GM12872 (cell line): ENCODE data around the gene INHBE.

Experiments used
- TF ChIP-seq, protein P1 (sequence below): IDR thresholded peaks from 3 replicates; pipeline ENCODE4 v1.5.1; 2011; ENCODE audit warnings: low read depth, mild to moderate bottlenecking, low read length, moderate library complexity; ENCODE audit not compliant: insufficient read depth

The INHBE gene

DNA sequence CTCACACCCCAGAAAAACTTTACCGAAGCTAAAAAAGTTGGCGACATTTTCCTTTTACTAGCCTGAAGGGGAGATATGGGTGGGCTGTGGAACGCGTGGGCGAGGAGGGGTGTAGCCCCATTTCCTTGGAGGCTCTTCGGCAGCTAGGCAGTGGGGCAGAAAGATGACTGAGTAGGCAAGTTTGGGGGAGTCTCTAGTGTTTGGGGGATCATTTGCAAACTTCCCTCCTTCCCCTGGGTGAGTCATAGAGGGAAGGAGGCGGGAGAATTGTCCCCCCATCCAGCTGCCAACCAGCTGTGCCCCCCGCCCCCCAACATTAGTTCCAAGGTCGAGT is 6.8 kb downstream of the INHBE start:
- TF ChIP-seq, protein P1, sequence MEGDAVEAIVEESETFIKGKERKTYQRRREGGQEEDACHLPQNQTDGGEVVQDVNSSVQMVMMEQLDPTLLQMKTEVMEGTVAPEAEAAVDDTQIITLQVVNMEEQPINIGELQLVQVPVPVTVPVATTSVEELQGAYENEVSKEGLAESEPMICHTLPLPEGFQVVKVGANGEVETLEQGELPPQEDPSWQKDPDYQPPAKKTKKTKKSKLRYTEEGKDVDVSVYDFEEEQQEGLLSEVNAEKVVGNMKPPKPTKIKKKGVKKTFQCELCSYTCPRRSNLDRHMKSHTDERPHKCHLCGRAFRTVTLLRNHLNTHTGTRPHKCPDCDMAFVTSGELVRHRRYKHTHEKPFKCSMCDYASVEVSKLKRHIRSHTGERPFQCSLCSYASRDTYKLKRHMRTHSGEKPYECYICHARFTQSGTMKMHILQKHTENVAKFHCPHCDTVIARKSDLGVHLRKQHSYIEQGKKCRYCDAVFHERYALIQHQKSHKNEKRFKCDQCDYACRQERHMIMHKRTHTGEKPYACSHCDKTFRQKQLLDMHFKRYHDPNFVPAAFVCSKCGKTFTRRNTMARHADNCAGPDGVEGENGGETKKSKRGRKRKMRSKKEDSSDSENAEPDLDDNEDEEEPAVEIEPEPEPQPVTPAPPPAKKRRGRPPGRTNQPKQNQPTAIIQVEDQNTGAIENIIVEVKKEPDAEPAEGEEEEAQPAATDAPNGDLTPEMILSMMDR = no peak

DNA sequence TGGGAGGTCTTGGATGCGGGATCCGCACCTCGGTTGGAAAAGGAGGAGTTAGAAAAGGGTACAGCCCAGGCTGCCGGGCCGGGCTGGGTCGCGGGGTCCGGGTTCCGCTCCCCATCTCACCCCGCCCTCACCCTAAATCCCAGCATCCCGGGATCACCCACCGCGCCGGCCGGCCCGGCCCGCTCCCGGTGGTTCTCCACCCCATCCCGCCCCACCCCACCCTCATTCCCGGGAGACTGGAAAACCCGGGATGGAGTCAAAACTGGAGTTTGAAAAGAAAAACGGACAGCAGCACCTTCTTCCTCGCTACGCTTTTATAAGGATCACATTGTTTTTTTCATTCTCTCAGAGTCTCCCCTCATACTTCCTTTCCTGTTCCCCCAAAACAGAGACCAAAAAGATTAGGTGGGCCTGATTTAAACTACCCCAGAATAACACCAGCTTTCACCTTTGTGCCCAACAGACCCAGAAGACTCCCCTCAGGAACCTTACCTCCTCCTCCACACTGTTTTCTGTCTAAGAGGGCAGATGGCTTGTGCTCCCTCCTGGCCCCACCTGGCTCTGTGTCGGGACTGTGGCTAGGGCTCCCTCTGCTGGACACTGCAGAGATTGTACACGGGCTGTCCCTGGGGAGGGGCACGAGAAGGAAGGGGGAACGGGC is 7.3 kb downstream of the INHBE start:
- TF ChIP-seq, protein P1 = peak; percentile 94

DNA sequence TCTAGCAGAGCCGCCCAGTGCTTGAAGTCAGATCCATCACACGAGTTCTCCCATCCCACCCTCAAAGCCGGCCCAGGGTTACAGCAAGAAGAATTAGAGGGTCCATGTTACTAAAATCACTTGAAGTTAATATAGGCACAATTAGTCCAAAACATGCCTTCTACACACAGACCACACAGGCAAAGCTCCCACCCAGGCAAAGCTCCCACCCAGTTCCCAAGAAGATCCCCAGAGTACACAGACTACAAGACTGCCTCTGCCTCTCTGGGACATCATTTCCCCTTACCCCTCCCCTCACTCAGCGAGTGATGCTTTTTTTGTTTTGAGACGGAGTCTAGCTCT is 7.8 kb downstream of the INHBE start:
- TF ChIP-seq, protein P1 = no peak

DNA sequence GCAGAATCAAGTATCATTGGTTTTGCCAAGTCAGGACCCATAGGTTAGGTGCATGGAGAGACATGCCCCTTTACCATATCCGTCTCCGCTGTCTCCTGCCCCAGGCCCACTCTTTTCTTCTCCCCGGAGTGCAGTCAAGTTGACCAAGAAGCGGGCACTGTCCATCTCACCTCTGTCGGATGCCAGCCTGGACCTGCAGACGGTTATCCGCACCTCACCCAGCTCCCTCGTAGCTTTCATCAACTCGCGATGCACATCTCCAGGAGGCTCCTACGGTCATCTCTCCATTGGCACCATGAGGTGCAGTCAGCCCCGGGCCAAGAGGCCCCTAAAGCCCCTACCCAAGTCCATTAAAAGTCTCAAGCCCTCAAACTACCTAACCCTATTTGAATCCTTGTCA is 9.5 kb downstream of the INHBE start:
- TF ChIP-seq, protein P1 = no peak

DNA sequence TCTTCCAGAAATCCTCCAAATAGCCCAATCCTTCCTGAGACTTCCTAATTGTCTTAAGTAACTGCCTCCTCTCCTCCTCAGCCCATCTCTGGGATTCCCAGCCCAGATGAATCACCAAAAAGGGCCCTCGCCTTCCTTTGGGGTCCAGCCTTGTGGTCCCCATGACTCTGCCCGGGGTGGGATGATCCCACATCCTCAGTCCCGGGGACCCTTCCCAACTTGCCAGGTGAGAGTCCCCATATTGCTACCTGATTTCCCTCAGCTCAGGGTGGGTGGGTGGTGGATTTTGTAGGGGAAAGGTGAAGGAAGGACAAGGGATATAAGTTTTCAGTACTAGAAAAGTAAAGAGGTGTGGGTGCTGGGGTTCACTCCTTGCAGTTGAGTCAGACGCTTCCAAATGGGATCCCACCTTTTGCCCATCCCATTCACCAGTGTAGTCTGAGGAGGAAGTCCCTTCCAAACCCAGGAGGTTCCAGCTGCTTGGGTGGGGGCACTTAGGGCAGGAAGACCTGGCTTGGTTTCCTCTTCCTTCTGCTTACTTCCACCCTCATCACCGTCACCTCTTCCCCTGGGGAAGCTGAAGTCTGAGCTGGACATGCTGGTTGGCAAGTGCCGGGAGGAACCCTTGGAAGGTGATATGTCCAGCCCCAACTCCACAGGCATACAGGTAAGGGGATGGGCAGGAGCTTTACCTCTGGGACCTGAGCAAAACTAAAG is 10.1 kb downstream of the INHBE start:
- TF ChIP-seq, protein P1 = no peak

DNA sequence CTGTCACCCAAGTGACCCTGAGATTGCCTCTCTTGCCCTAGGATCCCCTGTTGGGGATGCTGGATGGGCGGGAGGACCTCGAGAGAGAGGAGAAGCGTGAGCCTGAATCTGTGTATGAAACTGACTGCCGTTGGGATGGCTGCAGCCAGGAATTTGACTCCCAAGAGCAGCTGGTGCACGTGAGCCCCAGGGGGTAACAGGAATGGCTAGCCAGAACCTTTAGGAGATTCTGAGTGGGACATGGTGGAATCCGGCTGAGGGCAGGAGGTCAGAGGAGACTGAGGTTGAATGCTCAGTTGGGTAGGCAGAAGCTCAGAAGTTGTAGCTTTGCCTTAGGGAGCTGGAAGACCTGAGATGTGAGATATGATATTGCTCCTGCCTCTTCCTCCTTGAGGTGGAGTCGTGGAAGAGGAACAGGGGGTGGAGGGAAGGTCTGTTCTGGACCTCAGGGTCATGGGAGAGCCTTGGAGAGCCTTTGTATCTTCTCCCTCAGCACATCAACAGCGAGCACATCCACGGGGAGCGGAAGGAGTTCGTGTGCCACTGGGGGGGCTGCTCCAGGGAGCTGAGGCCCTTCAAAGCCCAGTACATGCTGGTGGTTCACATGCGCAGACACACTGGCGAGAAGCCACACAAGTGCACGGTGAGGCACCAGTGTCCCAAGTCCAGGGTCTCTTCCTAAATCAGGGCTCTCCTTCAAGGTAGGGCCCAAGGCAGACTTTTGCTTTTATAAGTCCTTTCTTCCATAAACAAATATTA is 10.8 kb downstream of the INHBE start:
- TF ChIP-seq, protein P1 = no peak

DNA sequence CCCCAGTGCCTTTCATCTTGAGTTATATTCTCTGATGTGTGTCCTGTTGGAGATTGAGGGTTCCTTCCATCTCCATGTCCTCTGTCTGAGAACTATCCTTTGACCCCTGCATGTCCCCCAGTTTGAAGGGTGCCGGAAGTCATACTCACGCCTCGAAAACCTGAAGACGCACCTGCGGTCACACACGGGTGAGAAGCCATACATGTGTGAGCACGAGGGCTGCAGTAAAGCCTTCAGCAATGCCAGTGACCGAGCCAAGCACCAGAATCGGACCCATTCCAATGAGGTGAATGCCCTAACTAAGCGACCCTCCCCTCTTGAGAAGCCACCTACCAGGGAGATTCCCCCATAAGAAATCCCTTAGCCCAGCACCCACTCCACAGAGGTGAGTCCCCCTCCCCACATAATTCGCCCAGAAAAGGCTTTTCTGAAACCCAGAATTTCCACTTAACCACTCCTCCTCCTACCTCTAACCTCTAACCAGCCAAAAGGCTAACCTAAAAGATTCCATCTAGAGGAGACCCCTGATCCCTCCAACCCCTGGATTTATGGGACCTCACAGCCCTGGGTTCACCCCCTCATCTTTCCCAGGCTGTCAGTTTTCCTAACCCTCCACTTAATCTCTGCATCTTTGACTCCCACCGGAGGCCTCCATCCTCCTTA is 12.2 kb downstream of the INHBE start:
- TF ChIP-seq, protein P1 = no peak
